HEK293T (cell line): ENCODE results near the gene CTNNA1.
A peak's percentile ranks its signal among the peaks of the same experiment; 100 is the strongest.
"Not testable (repeated sequence)": the region's sequence is repeated elsewhere in the genome, so short reads cannot be mapped to it uniquely, and the experiment has no call there.

Experiments
- CTCF ChIA-PET: fragments of 350-600 bp; formaldehyde crosslinking; extraction: SDS; loops from one replicate; lab custom pipeline; 2021; ENCODE audit warnings: antibody characterized with exemption, inconsistent platforms; lab: Yijun Ruan, JAX
- POLR2A ChIA-PET: fragments of 350-600 bp; formaldehyde crosslinking; extraction: SDS; loops from one replicate; lab custom pipeline; 2020; ENCODE audit warnings: antibody characterized with exemption, inconsistent platforms; lab: Yijun Ruan, JAX
- DNase-seq: peaks from one replicate; pipeline ENCODE4 v3.0.0; 2012; ENCODE audit warnings: mixed read lengths; ENCODE audit errors: extremely low spot score
- ARNT ChIP-seq: fragments of 450-650 bp; IDR thresholded peaks from 2 replicates; pipeline ENCODE4 v1.6.1; 2017; ENCODE audit warnings: mild to moderate bottlenecking
- BHLHE40 ChIP-seq: fragments of 450-650 bp; IDR thresholded peaks from 2 replicates; pipeline ENCODE4 v1.6.1; 2016; ENCODE audit warnings: mild to moderate bottlenecking, moderate library complexity, borderline replicate concordance
- CTBP1 ChIP-seq: fragments of 450-650 bp; IDR thresholded peaks from 2 replicates; pipeline ENCODE4 v1.6.1; 2016; ENCODE audit warnings: borderline replicate concordance
- ELF4 ChIP-seq: fragments of 450-650 bp; IDR thresholded peaks from 2 replicates; pipeline ENCODE4 v1.6.1; 2017; ENCODE audit warnings: antibody characterized with exemption
- FOXA1 ChIP-seq: fragments of 450-650 bp; IDR thresholded peaks from 2 replicates; pipeline ENCODE4 v1.6.1; 2016; ENCODE audit warnings: mild to moderate bottlenecking
- FOXK2 ChIP-seq: fragments of 450-650 bp; IDR thresholded peaks from 2 replicates; pipeline ENCODE4 v1.6.1; 2016; ENCODE audit warnings: mild to moderate bottlenecking
- FOXM1 ChIP-seq: fragments of 450-650 bp; IDR thresholded peaks from 2 replicates; pipeline ENCODE4 v1.6.1; 2017; ENCODE audit warnings: mild to moderate bottlenecking, borderline replicate concordance
- HDGF ChIP-seq: fragments of 450-650 bp; IDR thresholded peaks from 2 replicates; pipeline ENCODE4 v1.6.1; 2017; ENCODE audit warnings: antibody characterized with exemption, borderline replicate concordance
- L3MBTL2 ChIP-seq: fragments of 450-650 bp; conservative IDR thresholded peaks from 2 replicates; pipeline ENCODE4 v1.6.1; 2016; ENCODE audit warnings: mild to moderate bottlenecking
- LEF1 ChIP-seq: fragments of 450-650 bp; IDR thresholded peaks from 2 replicates; pipeline ENCODE4 v1.6.1; 2017; ENCODE audit warnings: mild to moderate bottlenecking, borderline replicate concordance
- NFRKB ChIP-seq: fragments of 450-650 bp; IDR thresholded peaks from 2 replicates; pipeline ENCODE4 v1.6.1; 2016; ENCODE audit warnings: mild to moderate bottlenecking, moderate library complexity
- SP1 ChIP-seq: fragments of 450-650 bp; IDR thresholded peaks from 2 replicates; pipeline ENCODE4 v1.6.1; 2017
- SUZ12 ChIP-seq: fragments of 450-650 bp; IDR thresholded peaks from 2 replicates; pipeline ENCODE4 v1.6.1; 2016; ENCODE audit warnings: mild to moderate bottlenecking
- TARDBP ChIP-seq: fragments of 450-650 bp; IDR thresholded peaks from 2 replicates; pipeline ENCODE4 v1.6.1; 2016
- ZNF384 ChIP-seq: fragments of 450-650 bp; IDR thresholded peaks from 2 replicates; pipeline ENCODE4 v1.6.1; 2016
- TF ChIP-seq, protein P1 (sequence below): fragments of 450-650 bp; IDR thresholded peaks from 2 replicates; pipeline ENCODE4 v1.6.1; 2016

Gene CTNNA1, protein sequence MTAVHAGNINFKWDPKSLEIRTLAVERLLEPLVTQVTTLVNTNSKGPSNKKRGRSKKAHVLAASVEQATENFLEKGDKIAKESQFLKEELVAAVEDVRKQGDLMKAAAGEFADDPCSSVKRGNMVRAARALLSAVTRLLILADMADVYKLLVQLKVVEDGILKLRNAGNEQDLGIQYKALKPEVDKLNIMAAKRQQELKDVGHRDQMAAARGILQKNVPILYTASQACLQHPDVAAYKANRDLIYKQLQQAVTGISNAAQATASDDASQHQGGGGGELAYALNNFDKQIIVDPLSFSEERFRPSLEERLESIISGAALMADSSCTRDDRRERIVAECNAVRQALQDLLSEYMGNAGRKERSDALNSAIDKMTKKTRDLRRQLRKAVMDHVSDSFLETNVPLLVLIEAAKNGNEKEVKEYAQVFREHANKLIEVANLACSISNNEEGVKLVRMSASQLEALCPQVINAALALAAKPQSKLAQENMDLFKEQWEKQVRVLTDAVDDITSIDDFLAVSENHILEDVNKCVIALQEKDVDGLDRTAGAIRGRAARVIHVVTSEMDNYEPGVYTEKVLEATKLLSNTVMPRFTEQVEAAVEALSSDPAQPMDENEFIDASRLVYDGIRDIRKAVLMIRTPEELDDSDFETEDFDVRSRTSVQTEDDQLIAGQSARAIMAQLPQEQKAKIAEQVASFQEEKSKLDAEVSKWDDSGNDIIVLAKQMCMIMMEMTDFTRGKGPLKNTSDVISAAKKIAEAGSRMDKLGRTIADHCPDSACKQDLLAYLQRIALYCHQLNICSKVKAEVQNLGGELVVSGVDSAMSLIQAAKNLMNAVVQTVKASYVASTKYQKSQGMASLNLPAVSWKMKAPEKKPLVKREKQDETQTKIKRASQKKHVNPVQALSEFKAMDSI

DNA sequence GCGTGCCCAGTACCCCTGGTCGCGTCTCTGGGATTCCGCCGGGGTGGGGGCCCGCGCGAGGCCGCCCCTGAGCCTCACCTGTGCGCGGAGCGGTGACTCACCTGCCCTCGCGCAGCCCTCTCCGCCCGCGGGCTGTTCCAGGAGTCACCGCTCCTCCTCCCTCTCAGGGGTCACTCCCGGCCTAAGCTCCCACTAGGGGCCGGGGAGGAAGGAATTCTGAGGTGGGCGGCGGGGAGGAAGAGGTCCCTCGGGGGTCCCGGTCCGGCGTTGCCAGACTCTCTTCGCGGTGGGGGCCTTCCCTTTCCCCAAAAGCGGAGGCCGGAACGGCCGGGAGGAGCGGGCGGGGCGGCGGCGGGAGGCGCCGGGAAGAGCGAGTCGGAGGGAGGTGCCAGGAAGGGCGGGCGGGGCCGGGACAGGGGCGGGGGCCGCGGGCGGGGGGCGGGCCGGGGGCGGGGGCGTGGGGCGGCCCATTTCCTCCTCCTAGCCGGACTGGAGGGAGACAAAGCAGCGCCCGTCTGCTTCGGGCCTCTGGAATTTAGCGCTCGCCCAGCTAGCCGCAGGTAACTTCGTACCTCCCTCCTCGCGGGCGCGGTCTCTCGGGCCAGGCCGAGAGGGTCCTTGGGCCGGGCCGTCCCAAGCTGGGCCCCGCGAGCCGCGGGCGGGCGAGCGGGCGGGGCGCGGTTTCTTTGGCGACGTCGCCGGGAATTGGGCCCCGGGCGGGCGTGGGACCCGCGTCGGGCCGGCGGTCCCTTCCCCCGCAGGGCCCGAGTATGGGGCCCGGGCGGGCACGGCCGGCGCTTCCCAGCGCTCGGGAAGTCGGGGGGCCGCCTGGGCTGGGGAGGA, at the start of gene CTNNA1:
Gene CTNNA1 (plus strand): TSS at position 475 of the 843 bp plus-strand sequence. CDS start 28,500 bp downstream, outside the sequence.
- TF ChIP-seq L3MBTL2 (no peak), TARDBP (no peak), CTBP1 (no peak; the same call in 1 of the 2 replicates), FOXK2 (no peak), ZNF384 (no peak), LEF1 (peak; percentile 18; the same call in 1 of the 2 replicates), SP1 (no peak), FOXA1 (no peak)
- ChIA-PET CTCF (interaction anchor here (0.6 kb wide), 1 partner anchor 15 kb away, joined by 3 read pairs; no protein-coding TSS in a partner anchor), POLR2A (interaction anchor here (1.0 to 2.6 kb wide), 6 partner anchors 11 to 541 kb away, joined by 3 to 6 read pairs (median 4); partner anchors contain the start of genes ETF1 and HSPA9)
- DNase-seq: peak; percentile 87

DNA sequence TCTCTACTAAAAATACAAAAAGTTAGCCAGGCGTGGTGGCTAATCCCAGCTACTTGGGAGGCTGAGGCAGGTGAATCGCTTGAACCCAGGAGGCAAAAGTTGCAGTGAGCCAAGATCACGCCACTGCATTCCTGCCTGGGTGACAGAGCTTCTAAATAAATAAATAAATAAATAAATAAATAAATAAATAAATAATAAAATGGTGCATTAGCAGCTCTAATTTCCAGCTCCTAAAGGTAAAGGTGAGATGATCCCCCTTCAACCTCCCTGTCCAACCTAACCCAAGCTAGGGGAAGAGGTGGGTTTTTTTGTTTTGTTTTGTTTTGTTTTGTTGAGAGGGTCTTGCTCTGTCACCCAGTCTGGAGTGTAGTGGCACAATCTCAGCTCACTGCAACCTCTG, 49.4 kb upstream of the CTNNA1 start:
- POLR2A ChIA-PET, DNase-seq: not testable (repeated sequence)
- CTCF ChIA-PET: interaction anchor here (0.8 to 1.4 kb wide), 2 partner anchors 12 to 40 kb away, joined by 4 read pairs; no protein-coding TSS in a partner anchor

DNA sequence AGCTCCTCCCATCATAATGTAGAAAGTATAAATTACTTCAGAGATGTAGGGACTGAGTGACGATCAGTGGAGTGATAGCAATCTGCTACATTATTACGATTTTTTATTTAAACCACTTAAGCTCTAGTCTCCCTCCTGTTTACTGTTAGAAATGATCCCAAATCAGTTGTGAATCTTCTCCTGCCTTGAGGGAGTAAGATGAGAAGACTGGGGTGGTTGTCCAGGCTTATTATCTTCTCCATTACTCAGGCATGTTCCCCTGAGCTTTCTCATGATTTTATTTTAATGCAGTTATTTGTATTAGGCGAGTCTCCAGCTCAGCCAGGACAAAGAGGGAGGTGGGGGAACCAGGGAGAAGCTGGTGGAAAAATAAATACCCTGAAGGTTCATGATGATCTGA, 48.2 kb upstream of the CTNNA1 start:
- ChIA-PET POLR2A (interaction anchor here (1.0 kb wide), 1 partner anchor 47 kb away, joined by 3 read pairs; no protein-coding TSS in a partner anchor), CTCF (interaction anchor here (0.6 to 1.4 kb wide), 3 partner anchors 10 to 135 kb away, joined by 3 to 4 read pairs (median 4); no protein-coding TSS in a partner anchor)
- no peak for TF ChIP-seq FOXM1
- DNase-seq: no peak

DNA sequence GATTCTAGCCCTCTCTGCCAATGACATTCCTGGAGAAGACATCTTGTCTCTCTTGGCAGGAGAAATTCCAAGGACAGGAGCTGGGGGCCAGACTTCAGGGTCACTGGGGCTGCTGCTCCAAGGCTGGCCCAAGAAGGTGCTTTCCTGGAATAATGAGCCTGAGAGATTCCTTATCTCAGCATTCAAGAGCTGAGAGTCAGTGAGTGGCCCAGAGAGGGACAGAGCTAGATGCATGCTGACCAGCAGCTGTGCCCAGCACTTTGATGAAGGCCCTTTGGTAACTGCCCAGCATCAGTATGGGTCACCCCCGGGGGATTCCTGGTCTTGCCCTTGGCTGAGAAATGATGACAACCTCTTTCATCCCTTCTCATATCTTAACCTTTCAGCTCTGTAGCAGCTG, 47.7 kb upstream of the CTNNA1 start:
- TF ChIP-seq ARNT: no peak
- no peak for TF ChIP-seq CTBP1
- TF ChIP-seq, protein P1, sequence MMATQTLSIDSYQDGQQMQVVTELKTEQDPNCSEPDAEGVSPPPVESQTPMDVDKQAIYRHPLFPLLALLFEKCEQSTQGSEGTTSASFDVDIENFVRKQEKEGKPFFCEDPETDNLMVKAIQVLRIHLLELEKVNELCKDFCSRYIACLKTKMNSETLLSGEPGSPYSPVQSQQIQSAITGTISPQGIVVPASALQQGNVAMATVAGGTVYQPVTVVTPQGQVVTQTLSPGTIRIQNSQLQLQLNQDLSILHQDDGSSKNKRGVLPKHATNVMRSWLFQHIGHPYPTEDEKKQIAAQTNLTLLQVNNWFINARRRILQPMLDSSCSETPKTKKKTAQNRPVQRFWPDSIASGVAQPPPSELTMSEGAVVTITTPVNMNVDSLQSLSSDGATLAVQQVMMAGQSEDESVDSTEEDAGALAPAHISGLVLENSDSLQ: no peak
- TF ChIP-seq ZNF384: no peak
- no peak for TF ChIP-seq HDGF
- no peak for TF ChIP-seq L3MBTL2
- no peak for TF ChIP-seq LEF1
- TF ChIP-seq FOXM1: no peak
- TF ChIP-seq TARDBP: no peak
- no peak for TF ChIP-seq ELF4
- no peak for TF ChIP-seq NFRKB
- no peak for TF ChIP-seq BHLHE40
- POLR2A ChIA-PET: interaction anchor here (1.0 kb wide), 1 partner anchor 47 kb away, joined by 3 read pairs; no protein-coding TSS in a partner anchor
- no peak for DNase-seq
- CTCF ChIA-PET: interaction anchor here (0.6 to 1.1 kb wide), 2 partner anchors 20 to 135 kb away, joined by 3 to 4 read pairs; no protein-coding TSS in a partner anchor

DNA sequence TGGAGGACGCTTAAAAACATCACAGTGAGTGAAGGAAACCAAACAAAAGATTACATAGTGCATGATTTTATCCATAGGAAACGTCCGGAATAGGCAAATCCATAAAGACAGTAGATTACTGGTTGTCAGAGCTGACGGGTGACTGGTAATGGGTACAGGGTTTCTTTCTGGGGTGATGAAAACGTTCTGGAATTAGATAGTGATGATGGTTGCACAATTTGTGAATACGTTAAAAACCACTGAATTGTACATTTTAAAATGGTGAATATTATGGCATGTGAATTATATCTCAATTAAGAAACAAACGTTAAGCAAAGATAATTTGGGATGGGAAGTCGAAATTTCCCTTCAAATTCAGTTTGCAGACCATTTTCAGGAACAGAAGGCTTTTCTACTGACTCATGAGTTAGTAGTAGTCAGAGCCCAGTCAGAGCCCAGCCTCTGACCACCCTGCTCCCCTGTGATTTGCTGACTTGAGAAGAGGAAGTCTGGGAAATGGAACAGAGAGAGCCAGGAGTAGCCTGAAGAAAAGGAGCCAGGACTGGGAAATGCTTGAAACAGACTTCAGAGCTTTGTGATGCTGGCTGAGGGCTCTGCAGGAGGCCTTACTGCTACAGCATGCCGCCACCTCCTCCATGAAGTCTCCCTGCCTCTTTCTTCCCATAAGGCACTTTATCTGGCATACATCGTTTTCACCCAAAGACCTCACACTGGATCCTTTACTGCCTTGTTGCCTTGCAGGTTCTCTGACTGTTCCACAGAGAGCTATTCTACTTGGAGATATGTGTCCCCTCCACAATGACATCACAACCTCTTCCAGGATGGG, 46.4 kb upstream of the CTNNA1 start:
- DNase-seq: no peak
- POLR2A ChIA-PET: no interaction called here
- CTCF ChIA-PET: interaction anchor here (0.6 kb wide), 1 partner anchor 109 kb away, joined by 3 read pairs; no protein-coding TSS in a partner anchor
- TF ChIP-seq, protein P1: no peak
- TF ChIP-seq L3MBTL2 (no peak), ARNT (no peak), TARDBP (no peak), FOXA1 (no peak), SUZ12 (no peak), HDGF (no peak), CTBP1 (no peak), SP1 (no peak), ZNF384 (no peak), FOXK2 (no peak), LEF1 (no peak), FOXM1 (no peak), ELF4 (no peak), NFRKB (no peak), BHLHE40 (no peak)
